ENCODE measurements around the gene NDUFB10.

The NDUFB10 gene

GRCh38 chr16:1929578-1930337 lies 29.6 kb upstream of the NDUFB10 start:
- peak overlapping the region; percentile 19 for H2BK12ac ChIP-seq (ENCODE audit: low read length)
- H3K4me1 ChIP-seq (ENCODE audit: control insufficient read depth in 1 of 2, insufficient read depth in 2 of 2, low read length in 2 of 2): peaks cover 0 to 6% of the 10 kb centered on the region in 2 experiments
- peak; percentile 84 to 93 for DNase-seq
- H3K9ac ChIP-seq (ENCODE audit: low read length): no peak overlapping the region
- H3K23ac ChIP-seq (ENCODE audit: low read length): no peak overlapping the region
- peak overlapping the region; percentile 86 for H4K12ac ChIP-seq (ENCODE audit: low read depth, low read length)
- H2BK120ac ChIP-seq (ENCODE audit: insufficient read depth, low read length, poor library complexity): peak overlapping the region; percentile 84
- peak overlapping the region; percentile 88 for H4K8ac ChIP-seq (ENCODE audit: low read depth, low read length)
- no peaks in the 10 kb centered on the region for H3K27me3 ChIP-seq (ENCODE audit: insufficient read depth, low read length)
- H3K4me2 ChIP-seq (ENCODE audit: low read length): peak overlapping the region; percentile 84
- no CpG with 5 or more reads among the region's 70 CpGs for WGBS (ENCODE audit: extremely low coverage, insufficient coverage, insufficient read length)
- H3K36me3 ChIP-seq (ENCODE audit: control insufficient read depth in 1 of 2, insufficient read depth in 2 of 2, low read length in 2 of 2): no peaks in the 10 kb centered on the region
- no peaks in the 10 kb centered on the region for H3K79me2 ChIP-seq (ENCODE audit: control insufficient read depth, insufficient read depth, low read length, poor library complexity)
- H3K18ac ChIP-seq (ENCODE audit: low read length): peak overlapping the region; percentile 69
- H3K14ac ChIP-seq (ENCODE audit: low read length): peak overlapping the region; percentile 66
- peak overlapping the region; percentile 52 for H2AFZ ChIP-seq (ENCODE audit: insufficient read depth, low read length, poor library complexity)
- peak overlapping the region; percentile 82 for H3K4ac ChIP-seq (ENCODE audit: low read depth, low read length)
- peaks cover 6% of the 10 kb centered on the region for H3K9me3 ChIP-seq (ENCODE audit: insufficient read depth, low read depth, low read length)
- no peak overlapping the region for H2BK5ac ChIP-seq (ENCODE audit: low read depth, low read length, poor library complexity)
- H3K79me1 ChIP-seq (ENCODE audit: low read length): peaks cover 3% of the 10 kb centered on the region
- no peak overlapping the region for H3K27ac ChIP-seq (ENCODE audit: low read depth, low read length)
- H2AK5ac ChIP-seq (ENCODE audit: low read length): no peak overlapping the region
- peak overlapping the region; percentile 63 for H3K4me3 ChIP-seq (ENCODE audit: low read depth, low read length)
- peak overlapping the region; percentile 79 for H4K91ac ChIP-seq (ENCODE audit: low read depth, low read length)

- no peaks in the 10 kb centered on the region for H3K27me3 ChIP-seq (ENCODE audit: insufficient read depth, low read length)
- no peak overlapping the region for H3K4me2 ChIP-seq (ENCODE audit: low read length)
- H3K9me3 ChIP-seq (ENCODE audit: insufficient read depth, low read depth, low read length): peaks cover 6% of the 10 kb centered on the region
- H3K4me3 ChIP-seq (ENCODE audit: low read depth, low read length): no peak overlapping the region
- no peak overlapping the region for H4K12ac ChIP-seq (ENCODE audit: low read depth, low read length)
- no peak overlapping the region for H2AFZ ChIP-seq (ENCODE audit: insufficient read depth, low read length, poor library complexity)
- no CpG with 5 or more reads among the region's 10 CpGs for WGBS (ENCODE audit: extremely low coverage, insufficient coverage, insufficient read length)
- peaks cover 3% of the 10 kb centered on the region for H3K79me1 ChIP-seq (ENCODE audit: low read length)
- DNase-seq: no peak
- H4K91ac ChIP-seq (ENCODE audit: low read depth, low read length): no peak overlapping the region
- no peak overlapping the region for H3K14ac ChIP-seq (ENCODE audit: low read length)
- no peak overlapping the region for H3K9ac ChIP-seq (ENCODE audit: low read length)
- H2BK5ac ChIP-seq (ENCODE audit: low read depth, low read length, poor library complexity): no peak overlapping the region
- H3K79me2 ChIP-seq (ENCODE audit: control insufficient read depth, insufficient read depth, low read length, poor library complexity): no peaks in the 10 kb centered on the region
- no peak overlapping the region for H2AK5ac ChIP-seq (ENCODE audit: low read length)
- H4K8ac ChIP-seq (ENCODE audit: low read depth, low read length): peak overlapping the region; percentile 48
- H3K4ac ChIP-seq (ENCODE audit: low read depth, low read length): no peak overlapping the region
- H2BK120ac ChIP-seq (ENCODE audit: insufficient read depth, low read length, poor library complexity): no peak overlapping the region
- peaks cover 0 to 6% of the 10 kb centered on the region in 2 experiments for H3K4me1 ChIP-seq (ENCODE audit: control insufficient read depth in 1 of 2, insufficient read depth in 2 of 2, low read length in 2 of 2)
- no peak overlapping the region for H3K23ac ChIP-seq (ENCODE audit: low read length)
- no peak overlapping the region for H3K18ac ChIP-seq (ENCODE audit: low read length)
- no peak overlapping the region for H3K27ac ChIP-seq (ENCODE audit: low read depth, low read length)
- no peaks in the 10 kb centered on the region for H3K36me3 ChIP-seq (ENCODE audit: control insufficient read depth in 1 of 2, insufficient read depth in 2 of 2, low read length in 2 of 2)
- peak overlapping the region; percentile 19 for H2BK12ac ChIP-seq (ENCODE audit: low read length)
Measured at GRCh38 chr16:1930338-1930720, 29.0 kb upstream of the NDUFB10 start.

GRCh38 chr16:1932050-1933028 lies 27.0 kb upstream of the NDUFB10 start:
- Histone ChIP-seq H2BK120ac (ENCODE audit: insufficient read depth, low read length, poor library complexity) (no peak overlapping the region), H3K9me3 (ENCODE audit: insufficient read depth, low read depth, low read length) (peaks cover 2% of the 10 kb centered on the region), H3K27me3 (ENCODE audit: insufficient read depth, low read length) (no peaks in the 10 kb centered on the region), H4K91ac (ENCODE audit: low read depth, low read length) (no peak overlapping the region), H3K4me1 (ENCODE audit: control insufficient read depth in 1 of 2, insufficient read depth in 2 of 2, low read length in 2 of 2) (peaks cover 0 to 6% of the 10 kb centered on the region in 2 experiments), H3K9ac (ENCODE audit: low read length) (no peak overlapping the region), H2AFZ (ENCODE audit: insufficient read depth, low read length, poor library complexity) (no peak overlapping the region), H3K4me2 (ENCODE audit: low read length) (no peak overlapping the region), H3K79me1 (ENCODE audit: low read length) (peaks cover 3% of the 10 kb centered on the region), H3K36me3 (ENCODE audit: control insufficient read depth in 1 of 2, insufficient read depth in 2 of 2, low read length in 2 of 2) (no peaks in the 10 kb centered on the region), H3K27ac (ENCODE audit: low read depth, low read length) (no peak overlapping the region), H2AK5ac (ENCODE audit: low read length) (no peak overlapping the region), H3K18ac (ENCODE audit: low read length) (no peak overlapping the region), H3K14ac (ENCODE audit: low read length) (no peak overlapping the region), H3K4me3 (ENCODE audit: low read depth, low read length) (no peak overlapping the region), H4K8ac (ENCODE audit: low read depth, low read length) (no peak overlapping the region), H3K23ac (ENCODE audit: low read length) (no peak overlapping the region), H2BK12ac (ENCODE audit: low read length) (no peak overlapping the region), H2BK5ac (ENCODE audit: low read depth, low read length, poor library complexity) (no peak overlapping the region), H3K4ac (ENCODE audit: low read depth, low read length) (no peak overlapping the region), H3K79me2 (ENCODE audit: control insufficient read depth, insufficient read depth, low read length, poor library complexity) (no peaks in the 10 kb centered on the region), H4K12ac (ENCODE audit: low read depth, low read length) (no peak overlapping the region)
- no peak for DNase-seq
- no CpG with 5 or more reads among the region's 19 CpGs for WGBS (ENCODE audit: extremely low coverage, insufficient coverage, insufficient read length)

- Histone ChIP-seq H3K9ac (ENCODE audit: low read length) (no peak overlapping the region), H2BK12ac (ENCODE audit: low read length) (no peak overlapping the region), H3K79me2 (ENCODE audit: control insufficient read depth, insufficient read depth, low read length, poor library complexity) (no peaks in the 10 kb centered on the region), H4K12ac (ENCODE audit: low read depth, low read length) (no peak overlapping the region), H4K91ac (ENCODE audit: low read depth, low read length) (no peak overlapping the region), H3K27me3 (ENCODE audit: insufficient read depth, low read length) (no peaks in the 10 kb centered on the region), H2BK120ac (ENCODE audit: insufficient read depth, low read length, poor library complexity) (no peak overlapping the region), H2AK5ac (ENCODE audit: low read length) (no peak overlapping the region), H3K4me2 (ENCODE audit: low read length) (no peak overlapping the region), H3K79me1 (ENCODE audit: low read length) (peaks cover 3% of the 10 kb centered on the region), H3K18ac (ENCODE audit: low read length) (no peak overlapping the region), H3K9me3 (ENCODE audit: insufficient read depth, low read depth, low read length) (peaks cover 2% of the 10 kb centered on the region), H4K8ac (ENCODE audit: low read depth, low read length) (no peak overlapping the region), H2AFZ (ENCODE audit: insufficient read depth, low read length, poor library complexity) (no peak overlapping the region), H3K27ac (ENCODE audit: low read depth, low read length) (no peak overlapping the region), H2BK5ac (ENCODE audit: low read depth, low read length, poor library complexity) (no peak overlapping the region), H3K36me3 (ENCODE audit: control insufficient read depth in 1 of 2, insufficient read depth in 2 of 2, low read length in 2 of 2) (peaks cover 5 to 6% of the 10 kb centered on the region in 2 experiments), H3K4me1 (ENCODE audit: control insufficient read depth in 1 of 2, insufficient read depth in 2 of 2, low read length in 2 of 2) (peaks cover 0 to 6% of the 10 kb centered on the region in 2 experiments), H3K4ac (ENCODE audit: low read depth, low read length) (no peak overlapping the region), H3K4me3 (ENCODE audit: low read depth, low read length) (no peak overlapping the region), H3K23ac (ENCODE audit: low read length) (no peak overlapping the region), H3K14ac (ENCODE audit: low read length) (no peak overlapping the region)
- no CpG with 5 or more reads among the region's 23 CpGs for WGBS (ENCODE audit: extremely low coverage, insufficient coverage, insufficient read length)
- DNase-seq: no peak
Measured at GRCh38 chr16:1933097-1933661, 26.2 kb upstream of the NDUFB10 start.
